ENCODE measurements around the gene KLRB1. TPM values are rescaled to one million over a fixed set of nuclear protein-coding genes. Genes with fewer than 3 reads are reported as not detected.
A peak's percentile ranks its signal among the peaks of the same experiment; 100 is the strongest.
"Not testable (repeated sequence)": the region's sequence is repeated elsewhere in the genome, so short reads cannot be mapped to it uniquely, and the experiment has no call there.

The KLRB1 gene
- total and polyA plus RNA-seq, 2 of the 13 experiments (the other 11 are each of a cell fraction or from before 2014, with no cell fraction given) = not detected

DNA sequence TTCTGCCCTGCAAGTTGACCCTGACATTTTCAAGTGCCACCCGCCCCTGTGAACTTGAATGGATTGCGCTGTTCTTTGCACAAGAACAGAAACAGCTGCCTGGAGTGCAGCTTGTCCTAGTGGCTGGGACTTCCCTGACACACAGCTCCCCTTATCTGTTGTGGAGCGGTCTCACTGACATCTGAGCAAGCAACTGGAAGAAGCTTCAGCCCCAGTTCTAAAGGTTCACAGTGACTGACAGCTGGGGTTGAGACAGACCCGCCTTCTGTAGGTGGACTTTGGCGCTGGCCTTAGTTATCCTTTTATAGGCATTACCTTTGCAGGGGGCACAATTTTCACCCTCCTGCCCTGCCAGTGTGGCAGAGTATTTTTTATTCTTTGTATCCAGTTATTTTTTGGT is 30.0 kb downstream of the KLRB1 start:
- WGBS (ENCODE audit: low lambda C conversion rate) = 0% methylated on average over 2 of the region's 5 CpGs
- BruUV-seq (replicated peaks); intact Hi-C loops (cut with micrococcal nuclease; ENCODE audit: unreplicated experiment): not testable (repeated sequence)

DNA sequence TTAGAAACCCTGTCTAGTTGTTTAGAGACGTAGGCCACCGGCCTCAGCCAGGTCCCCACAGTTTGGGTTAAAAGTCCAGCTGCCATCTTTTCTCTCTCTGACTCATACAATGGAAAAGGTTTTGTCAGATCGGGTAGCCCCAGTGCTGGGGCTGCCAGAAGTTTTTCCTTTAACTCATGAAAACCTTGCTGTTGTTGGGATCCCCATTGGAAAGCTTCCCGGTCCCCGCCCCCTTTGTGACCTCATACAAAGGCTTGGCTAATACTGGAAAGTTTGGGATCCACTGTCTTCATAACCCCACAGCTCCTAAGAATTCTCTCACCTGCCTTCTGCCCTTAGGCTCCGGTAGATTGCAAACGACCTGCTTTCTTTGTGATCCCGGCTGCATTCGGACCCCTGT is 40.6 kb downstream of the KLRB1 start:
- BruUV-seq (replicated peaks); POLR2A ChIA-PET; H3K27me3 ChIP-seq (ENCODE audit: control insufficient read depth in 1 of 2, insufficient read depth in 2 of 2, low read length in 2 of 2); FAIRE-seq; H3K36me3 ChIP-seq (replicated peaks in 1 of 2; ENCODE audit: control insufficient read depth in 1 of 2, insufficient read depth in 2 of 2, low read length in 2 of 2); H3K4me3 ChIP-seq (replicated peaks in 1 of 3; ENCODE audit: insufficient read depth in 1 of 3, low read depth in 2 of 3, low read length in 3 of 3); DNase-seq (ENCODE audit: low spot score); H4K20me1 ChIP-seq (ENCODE audit: insufficient read depth, low read length); H3K9me3 ChIP-seq (ENCODE audit: low read length); H3K27ac ChIP-seq (ENCODE audit: extremely low read length, insufficient read depth, low read length); in situ Hi-C loops (cut with HindIII; ENCODE audit: extremely low pct_ligation_motif_present, low pct_unique_long_range_greater_than_20kb); intact Hi-C loops (cut with micrococcal nuclease; ENCODE audit: unreplicated experiment); H3K4me1 ChIP-seq (ENCODE audit: insufficient read depth, low read length); CTCF ChIA-PET (ENCODE audit: low intra/inter-chr PET ratio, low total read pairs); H3K9ac ChIP-seq (ENCODE audit: insufficient read depth, low read depth, low read length); H2AFZ ChIP-seq (ENCODE audit: low read length); H3K79me2 ChIP-seq (ENCODE audit: insufficient read depth, low read length); H3K4me2 ChIP-seq (ENCODE audit: low read depth, low read length); ATAC-seq: not testable (repeated sequence)
- WGBS (ENCODE audit: low lambda C conversion rate) = 83% methylated on average over 1 of the region's 9 CpGs

More for the DNA sequence above, 30.0 kb downstream of the KLRB1 start:
- H3K27me3 ChIP-seq (ENCODE audit: control insufficient read depth in 1 of 2, insufficient read depth in 2 of 2, low read length in 2 of 2); POLR2A ChIA-PET; H3K4me3 ChIP-seq (replicated peaks in 1 of 3; ENCODE audit: insufficient read depth in 1 of 3, low read depth in 2 of 3, low read length in 3 of 3); CTCF ChIA-PET (ENCODE audit: low intra/inter-chr PET ratio, low total read pairs); H2AFZ ChIP-seq (ENCODE audit: low read length); H3K4me2 ChIP-seq (ENCODE audit: low read depth, low read length); DNase-seq (ENCODE audit: low spot score); H3K4me1 ChIP-seq (ENCODE audit: insufficient read depth, low read length); in situ Hi-C loops (cut with HindIII; ENCODE audit: extremely low pct_ligation_motif_present, low pct_unique_long_range_greater_than_20kb); H4K20me1 ChIP-seq (ENCODE audit: insufficient read depth, low read length); H3K9ac ChIP-seq (ENCODE audit: insufficient read depth, low read depth, low read length); H3K36me3 ChIP-seq (replicated peaks in 1 of 2; ENCODE audit: control insufficient read depth in 1 of 2, insufficient read depth in 2 of 2, low read length in 2 of 2); H3K27ac ChIP-seq (ENCODE audit: extremely low read length, insufficient read depth, low read length); H3K79me2 ChIP-seq (ENCODE audit: insufficient read depth, low read length); H3K9me3 ChIP-seq (ENCODE audit: low read length); FAIRE-seq: not testable (repeated sequence)
- TF ChIP-seq SRF (IDR thresholded peaks at IDR 0.05; ENCODE audit: low read depth, low read length) = 0 out of 2 replicates have a peak, but pooled peaks have one; percentile 35
- ATAC-seq = peak; percentile 99

DNA sequence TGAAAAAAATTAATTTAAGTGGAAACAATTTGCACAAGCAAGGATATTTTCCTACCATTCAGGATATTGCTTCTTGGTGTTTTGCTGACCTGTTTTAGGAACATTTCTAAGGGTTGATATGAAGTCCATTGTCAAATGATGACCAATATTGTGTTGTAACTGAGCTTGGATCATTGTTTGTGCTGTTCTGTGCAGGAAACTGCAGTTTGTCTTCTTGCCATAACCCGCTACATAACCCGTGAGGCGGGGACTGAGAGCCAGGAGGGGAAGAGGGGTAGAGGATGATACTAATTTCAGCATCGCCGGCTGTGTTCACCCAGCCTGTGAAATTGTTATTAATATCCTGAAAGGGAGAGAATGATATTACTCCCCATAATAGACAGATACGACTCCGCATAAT is 41.6 kb downstream of the KLRB1 start:
- CTCF ChIA-PET (ENCODE audit: low intra/inter-chr PET ratio, low total read pairs) = not testable (repeated sequence)

DNA sequence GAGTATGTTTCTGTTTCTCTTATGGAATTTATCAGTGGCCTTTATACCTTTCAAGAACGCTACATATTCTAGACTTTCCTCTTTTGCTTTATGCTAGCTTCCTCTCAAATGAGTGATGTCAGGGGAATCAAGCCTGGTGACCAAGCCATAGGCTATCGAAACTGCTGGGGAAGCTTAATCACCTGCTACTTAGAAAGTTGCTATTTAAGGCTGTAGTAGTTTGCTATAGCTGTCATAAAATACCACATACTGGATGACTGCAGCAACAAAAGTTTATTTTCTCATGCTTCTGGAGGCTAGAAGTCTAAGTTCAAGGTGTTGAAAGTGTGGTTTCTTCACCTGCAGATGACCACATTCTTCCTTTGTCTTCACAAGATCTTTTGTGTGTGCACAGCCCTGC is 43.3 kb downstream of the KLRB1 start:
- CTCF ChIA-PET (ENCODE audit: low intra/inter-chr PET ratio, low total read pairs); H3K79me2 ChIP-seq (ENCODE audit: insufficient read depth, low read length); H3K4me3 ChIP-seq (replicated peaks in 1 of 3; ENCODE audit: insufficient read depth in 1 of 3, low read depth in 2 of 3, low read length in 3 of 3); POLR2A ChIA-PET; DNase-seq (ENCODE audit: low spot score); FAIRE-seq; H3K27ac ChIP-seq (ENCODE audit: extremely low read length, insufficient read depth, low read length); ATAC-seq; H3K4me1 ChIP-seq (ENCODE audit: insufficient read depth, low read length); H3K27me3 ChIP-seq (ENCODE audit: control insufficient read depth in 1 of 2, insufficient read depth in 2 of 2, low read length in 2 of 2); intact Hi-C loops (cut with micrococcal nuclease; ENCODE audit: unreplicated experiment); H2AFZ ChIP-seq (ENCODE audit: low read length); H4K20me1 ChIP-seq (ENCODE audit: insufficient read depth, low read length); H3K36me3 ChIP-seq (replicated peaks in 1 of 2; ENCODE audit: control insufficient read depth in 1 of 2, insufficient read depth in 2 of 2, low read length in 2 of 2); H3K9ac ChIP-seq (ENCODE audit: insufficient read depth, low read depth, low read length); in situ Hi-C loops (cut with HindIII; ENCODE audit: extremely low pct_ligation_motif_present, low pct_unique_long_range_greater_than_20kb); H3K9me3 ChIP-seq (ENCODE audit: low read length); H3K4me2 ChIP-seq (ENCODE audit: low read depth, low read length); BruUV-seq (replicated peaks): not testable (repeated sequence)
- 94% methylated on average over 2 of the region's 2 CpGs for WGBS (ENCODE audit: low lambda C conversion rate)

More for the DNA sequence above, 41.6 kb downstream of the KLRB1 start:
- H3K36me3 ChIP-seq (replicated peaks in 1 of 2; ENCODE audit: control insufficient read depth in 1 of 2, insufficient read depth in 2 of 2, low read length in 2 of 2); in situ Hi-C loops (cut with HindIII; ENCODE audit: extremely low pct_ligation_motif_present, low pct_unique_long_range_greater_than_20kb); H3K4me1 ChIP-seq (ENCODE audit: insufficient read depth, low read length); H3K9ac ChIP-seq (ENCODE audit: insufficient read depth, low read depth, low read length); H3K27me3 ChIP-seq (ENCODE audit: control insufficient read depth in 1 of 2, insufficient read depth in 2 of 2, low read length in 2 of 2); H3K4me2 ChIP-seq (ENCODE audit: low read depth, low read length); H4K20me1 ChIP-seq (ENCODE audit: insufficient read depth, low read length); H2AFZ ChIP-seq (ENCODE audit: low read length); FAIRE-seq; intact Hi-C loops (cut with micrococcal nuclease; ENCODE audit: unreplicated experiment); H3K79me2 ChIP-seq (ENCODE audit: insufficient read depth, low read length); POLR2A ChIA-PET; BruUV-seq (replicated peaks); ATAC-seq; DNase-seq (ENCODE audit: low spot score); H3K27ac ChIP-seq (ENCODE audit: extremely low read length, insufficient read depth, low read length); H3K4me3 ChIP-seq (replicated peaks in 1 of 3; ENCODE audit: insufficient read depth in 1 of 3, low read depth in 2 of 3, low read length in 3 of 3); H3K9me3 ChIP-seq (ENCODE audit: low read length): not testable (repeated sequence)
- whole genome bisulfite sequencing (ENCODE audit: low lambda C conversion rate) = 98% methylated on average over 7 of the region's 7 CpGs

Data from HepG2 (cell line).